HepG2 (cell line): Measurements from ENCODE around the gene NWD2. TPM values are rescaled to one million over a fixed set of nuclear protein-coding genes. Genes with fewer than 3 reads are reported as not detected.

ENCODE experiments used
- IRX3 ChIP-seq: sonication (generic); formaldehyde crosslinking; IDR thresholded peaks from 2 replicates; pipeline ENCODE4 v1.8.1; 2023; ENCODE audit warnings: mild to moderate bottlenecking, low read depth, missing genetic modification reagents, borderline replicate concordance
- RFXAP ChIP-seq: sonication (generic); formaldehyde crosslinking; IDR thresholded peaks from 2 replicates; pipeline ENCODE4 v1.4.0; 2020; ENCODE audit warnings: missing genetic modification reagents, borderline replicate concordance
- RNF2 ChIP-seq: fragments of 450-650 bp; conservative IDR thresholded peaks from 2 replicates; pipeline ENCODE4 v1.6.1; 2016; ENCODE audit warnings: low read depth
- STAT5B ChIP-seq: sonication (generic); formaldehyde crosslinking; IDR thresholded peaks from 2 replicates; pipeline ENCODE4 v1.4.0; 2020; ENCODE audit warnings: missing genetic modification reagents
- YY1 ChIP-seq: IDR thresholded peaks from 2 replicates; pipeline ENCODE4 v1.6.1; 2011; ENCODE audit warnings: low read length, low read depth, moderate library complexity, mild to moderate bottlenecking; ENCODE audit not compliant: insufficient read depth, insufficient replicate concordance
- ZBTB39 ChIP-seq: sonication (generic); formaldehyde crosslinking; IDR thresholded peaks from 2 replicates; pipeline ENCODE4 v1.5.0; 2020; ENCODE audit warnings: missing genetic modification reagents
- ZIK1 ChIP-seq: sonication (generic); formaldehyde crosslinking; IDR thresholded peaks from 2 replicates; pipeline ENCODE4 v1.5.0; 2020; ENCODE audit warnings: mild to moderate bottlenecking, low read depth, missing genetic modification reagents, borderline replicate concordance
- ZNF552 ChIP-seq: sonication (generic); formaldehyde crosslinking; IDR thresholded peaks from 2 replicates; pipeline ENCODE4 v1.9.0; 2022; ENCODE audit warnings: missing genetic modification reagents, mild to moderate bottlenecking, borderline replicate concordance
- ZNF574 ChIP-seq: sonication (generic); formaldehyde crosslinking; IDR thresholded peaks from 2 replicates; pipeline ENCODE4 v1.4.0; 2020; ENCODE audit warnings: missing genetic modification reagents
- ZNF746 ChIP-seq: sonication (generic); formaldehyde crosslinking; IDR thresholded peaks from 2 replicates; pipeline ENCODE4 v1.8.0; 2022; ENCODE audit warnings: mild to moderate bottlenecking, missing genetic modification reagents
- polyA plus RNA-seq, 8 experiments: library from polyadenylated mRNA; depleted of rRNA in 3 of 8; stranded (reverse) in 7 of 8; unstranded in 1 of 8; fragments of >200 nt; fragmentation: Illumina TruSeq in 4 of 8; extraction: Trizol in 4 of 8; gene quantifications; 2 replicates each; pipeline versions ENCODE4 v1.2.1 to v1.2.3, GENCODE V29; 2011 to 2016; ENCODE audit warnings: low read depth in 4 of 8, missing spikeins in 1 of 8, mixed read lengths in 1 of 8; ENCODE audit not compliant: insufficient read depth in 1 of 8
- total RNA-seq, 5 experiments: library from RNA; depleted of rRNA; stranded (reverse); fragments of >200 nt; fragmentation: Illumina TruSeq; extraction: Trizol; gene quantifications; 2 replicates each; pipeline ENCODE4 v1.2.3, GENCODE V29; 2016; ENCODE audit warnings: low read depth in 1 of 5
- TF ChIP-seq, protein P1 (sequence below), 2 experiments: sonication (generic) in 1 of 2; formaldehyde crosslinking in 1 of 2; IDR thresholded peaks; 2 replicates each; pipeline versions ENCODE4 v1.6.1 to v1.9.0; 2014 to 2022; ENCODE audit warnings: antibody characterized with exemption in 1 of 2, borderline replicate concordance in 1 of 2, inconsistent platforms in 1 of 2, low read depth in 1 of 2, missing genetic modification reagents in 1 of 2
- TF ChIP-seq, protein P2 (sequence below), 2 experiments: fragments of 450-650 bp in 1 of 2; sonication (generic) in 1 of 2; formaldehyde crosslinking; IDR thresholded peaks; 2 replicates each; pipeline versions ENCODE4 v1.5.0 to v1.8.0; 2020 to 2022; ENCODE audit warnings: mild to moderate bottlenecking in 1 of 2, missing genetic modification reagents in 1 of 2
- TF ChIP-seq, protein P3 (sequence below): sonication (generic); formaldehyde crosslinking; IDR thresholded peaks from 2 replicates; pipeline ENCODE4 v1.8.0; 2022; ENCODE audit warnings: missing genetic modification reagents, mild to moderate bottlenecking, borderline replicate concordance

Gene NWD2
- total and polyA plus RNA-seq, 2 of the 13 experiments (the other 11 are each of a cell fraction or from before 2014, with no cell fraction given), result not detected

- TF ChIP-seq, protein P1, sequence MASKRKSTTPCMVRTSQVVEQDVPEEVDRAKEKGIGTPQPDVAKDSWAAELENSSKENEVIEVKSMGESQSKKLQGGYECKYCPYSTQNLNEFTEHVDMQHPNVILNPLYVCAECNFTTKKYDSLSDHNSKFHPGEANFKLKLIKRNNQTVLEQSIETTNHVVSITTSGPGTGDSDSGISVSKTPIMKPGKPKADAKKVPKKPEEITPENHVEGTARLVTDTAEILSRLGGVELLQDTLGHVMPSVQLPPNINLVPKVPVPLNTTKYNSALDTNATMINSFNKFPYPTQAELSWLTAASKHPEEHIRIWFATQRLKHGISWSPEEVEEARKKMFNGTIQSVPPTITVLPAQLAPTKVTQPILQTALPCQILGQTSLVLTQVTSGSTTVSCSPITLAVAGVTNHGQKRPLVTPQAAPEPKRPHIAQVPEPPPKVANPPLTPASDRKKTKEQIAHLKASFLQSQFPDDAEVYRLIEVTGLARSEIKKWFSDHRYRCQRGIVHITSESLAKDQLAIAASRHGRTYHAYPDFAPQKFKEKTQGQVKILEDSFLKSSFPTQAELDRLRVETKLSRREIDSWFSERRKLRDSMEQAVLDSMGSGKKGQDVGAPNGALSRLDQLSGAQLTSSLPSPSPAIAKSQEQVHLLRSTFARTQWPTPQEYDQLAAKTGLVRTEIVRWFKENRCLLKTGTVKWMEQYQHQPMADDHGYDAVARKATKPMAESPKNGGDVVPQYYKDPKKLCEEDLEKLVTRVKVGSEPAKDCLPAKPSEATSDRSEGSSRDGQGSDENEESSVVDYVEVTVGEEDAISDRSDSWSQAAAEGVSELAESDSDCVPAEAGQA (IDR thresholded peaks at IDR 0.05; ENCODE audit: low read depth), result 0 out of 2 replicates have a peak, but pooled peaks have one; percentile 39
- TF ChIP-seq, protein P1 (CRISPR knock-in tag; IDR thresholded peaks at IDR 0.05; ENCODE audit: borderline replicate concordance), result 0 out of 2 replicates have a peak, but pooled peaks have one; percentile 43
- TF ChIP-seq IRX3 (CRISPR knock-in tag) (peak; percentile 88; the same call in 1 of the 2 replicates), ZNF746 (CRISPR knock-in tag) (no peak; the same call in 1 of the 2 replicates), STAT5B (CRISPR knock-in tag) (no peak), ZIK1 (CRISPR knock-in tag) (peak; percentile 67; the same call in 1 of the 2 replicates), ZBTB39 (CRISPR knock-in tag) (no peak), YY1 (peak; percentile 21), ZNF552 (peak; percentile 88; the same call in 1 of the 2 replicates), ZNF574 (CRISPR knock-in tag) (peak; percentile 55; the same call in 1 of the 2 replicates), RFXAP (CRISPR knock-in tag) (peak; percentile 77; the same call in 1 of the 2 replicates), RNF2 (peak; percentile 90)
- TF ChIP-seq, protein P2, sequence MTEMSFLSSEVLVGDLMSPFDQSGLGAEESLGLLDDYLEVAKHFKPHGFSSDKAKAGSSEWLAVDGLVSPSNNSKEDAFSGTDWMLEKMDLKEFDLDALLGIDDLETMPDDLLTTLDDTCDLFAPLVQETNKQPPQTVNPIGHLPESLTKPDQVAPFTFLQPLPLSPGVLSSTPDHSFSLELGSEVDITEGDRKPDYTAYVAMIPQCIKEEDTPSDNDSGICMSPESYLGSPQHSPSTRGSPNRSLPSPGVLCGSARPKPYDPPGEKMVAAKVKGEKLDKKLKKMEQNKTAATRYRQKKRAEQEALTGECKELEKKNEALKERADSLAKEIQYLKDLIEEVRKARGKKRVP (CRISPR knock-in tag; IDR thresholded peaks at IDR 0.05), result peak in 1 of 2 experiments; percentile 46; a peak in 1 of 4 replicates
- TF ChIP-seq, protein P3, sequence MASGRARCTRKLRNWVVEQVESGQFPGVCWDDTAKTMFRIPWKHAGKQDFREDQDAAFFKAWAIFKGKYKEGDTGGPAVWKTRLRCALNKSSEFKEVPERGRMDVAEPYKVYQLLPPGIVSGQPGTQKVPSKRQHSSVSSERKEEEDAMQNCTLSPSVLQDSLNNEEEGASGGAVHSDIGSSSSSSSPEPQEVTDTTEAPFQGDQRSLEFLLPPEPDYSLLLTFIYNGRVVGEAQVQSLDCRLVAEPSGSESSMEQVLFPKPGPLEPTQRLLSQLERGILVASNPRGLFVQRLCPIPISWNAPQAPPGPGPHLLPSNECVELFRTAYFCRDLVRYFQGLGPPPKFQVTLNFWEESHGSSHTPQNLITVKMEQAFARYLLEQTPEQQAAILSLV, result peak; percentile 68; the same call in 1 of the 2 replicates
These were observed 208.9 kb downstream of the NWD2 start (continued) for GRCh38 chr4:37453281-37453998.
